GM23338 (cell line): ENCODE results near the gene CHD2. TPM values are rescaled to one million over a fixed set of nuclear protein-coding genes. Genes with fewer than 3 reads are reported as not detected.

Experiments
- ATAC-seq: fragments of 200-7000 bp; cut with Tn5 transposase; 3 replicates; pipeline ENCODE4 v1.9.1; 2020
- DNase-seq: peaks from one replicate; pipeline ENCODE4 v3.0.0-alpha.2; 2015; ENCODE audit warnings: low spot score
- H2AFZ ChIP-seq: fragments of 200-600 bp; sonication (generic); 2 replicates; pipeline ENCODE4 v1.8.0; 2016; ENCODE audit warnings: antibody characterized with exemption, mild to moderate bottlenecking, moderate library complexity
- H3F3A ChIP-seq: fragments of 200-600 bp; sonication (generic); replicated peaks from 2 replicates; pipeline ENCODE4 v1.8.0; 2017; ENCODE audit warnings: antibody characterized with exemption, mixed run types, low read depth
- H3K27ac ChIP-seq: fragments of 200-600 bp; sonication (generic); 2 replicates; pipeline ENCODE4 v1.6.1; 2016; ENCODE audit warnings: low read depth
- H3K27me3 ChIP-seq: fragments of 200-600 bp; sonication (generic); 2 replicates; pipeline ENCODE4 v1.8.0; 2016; ENCODE audit warnings: mild to moderate bottlenecking, mixed run types, moderate library complexity; ENCODE audit not compliant: insufficient read depth
- H3K36me3 ChIP-seq: fragments of 200-600 bp; sonication (generic); 2 replicates; pipeline ENCODE4 v1.8.0; 2016; ENCODE audit warnings: mild to moderate bottlenecking; ENCODE audit not compliant: insufficient read depth
- H3K4me1 ChIP-seq: fragments of 200-600 bp; sonication (generic); 2 replicates; pipeline ENCODE4 v1.8.0; 2016; ENCODE audit warnings: mild to moderate bottlenecking, moderate library complexity; ENCODE audit not compliant: insufficient read depth
- H3K4me2 ChIP-seq: fragments of 200-600 bp; sonication (generic); 2 replicates; pipeline ENCODE4 v1.7.1; 2017; ENCODE audit warnings: mixed run types
- H3K4me3 ChIP-seq: fragments of 200-600 bp; sonication (generic); 2 replicates; pipeline ENCODE4 v1.6.1; 2016; ENCODE audit warnings: mixed run types
- H3K79me2 ChIP-seq: fragments of 200-600 bp; sonication (generic); replicated peaks from 2 replicates; pipeline ENCODE4 v1.8.0; 2017; ENCODE audit warnings: mild to moderate bottlenecking; ENCODE audit not compliant: insufficient read depth
- H3K9me2 ChIP-seq: fragments of 200-600 bp; sonication (generic); 2 replicates; pipeline ENCODE4 v1.8.0; 2017; ENCODE audit not compliant: insufficient read depth
- H4K20me1 ChIP-seq: fragments of 200-600 bp; sonication (generic); replicated peaks from 2 replicates; pipeline ENCODE4 v1.8.0; 2017; ENCODE audit warnings: mild to moderate bottlenecking; ENCODE audit not compliant: insufficient read depth
- H3K27ac Mint-ChIP-seq: 2 replicates; pipeline ENCODE4 v1.8.0; 2020; ENCODE audit warnings: inconsistent platforms, mild to moderate bottlenecking, moderate library complexity, mixed read lengths
- H3K27me3 Mint-ChIP-seq: 3 replicates; pipeline ENCODE4 v1.8.0; 2022; ENCODE audit warnings: low read depth, mild to moderate bottlenecking, moderate library complexity, mixed read lengths, inconsistent platforms; ENCODE audit not compliant: insufficient read depth, poor library complexity
- H3K36me3 Mint-ChIP-seq: 3 replicates; pipeline ENCODE4 v1.8.0; 2021; ENCODE audit warnings: low read depth, mild to moderate bottlenecking, inconsistent platforms, moderate library complexity, mixed read lengths
- H3K4me1 Mint-ChIP-seq: 3 replicates; pipeline ENCODE4 v1.8.0; 2020; ENCODE audit warnings: mild to moderate bottlenecking, inconsistent platforms, mixed read lengths
- H3K4me3 Mint-ChIP-seq: 3 replicates; pipeline ENCODE4 v1.8.0; 2021; ENCODE audit warnings: moderate library complexity, mild to moderate bottlenecking, inconsistent platforms, mixed read lengths
- H3K9me3 Mint-ChIP-seq: 3 replicates; pipeline ENCODE4 v1.8.0; 2020; ENCODE audit warnings: moderate library complexity, mild to moderate bottlenecking, inconsistent platforms, mixed read lengths
- CREB1 ChIP-seq: fragments of 250-450 bp; sonication (Bioruptor Pico); IDR thresholded peaks from 2 replicates; pipeline ENCODE4 v1.5.0; 2020; ENCODE audit warnings: low read depth, mild to moderate bottlenecking, moderate library complexity
- CTCF ChIP-seq, 2 experiments: fragments of 200-600 bp in 1 of 2; sonication (generic) in 1 of 2; conservative IDR thresholded peaks; 2 replicates each; pipeline versions ENCODE4 v1.5.1 to v1.6.1; 2016 to 2017; ENCODE audit warnings: antibody characterized with exemption in 2 of 2, low read depth in 2 of 2, mild to moderate bottlenecking in 2 of 2, moderate library complexity in 1 of 2
- EZH2 ChIP-seq: fragments of 200-600 bp; sonication (generic); IDR thresholded peaks from one replicate; pipeline ENCODE4 v1.8.0; 2017; ENCODE audit warnings: antibody characterized with exemption, mild to moderate bottlenecking, low read depth; ENCODE audit not compliant: unreplicated experiment
- EZH2phosphoT487 ChIP-seq: fragments of 200-600 bp; sonication (generic); IDR thresholded peaks from one replicate; pipeline ENCODE4 v1.8.1; 2018; ENCODE audit warnings: antibody characterized with exemption; ENCODE audit not compliant: unreplicated experiment
- JUNB ChIP-seq: IDR thresholded peaks from one replicate; pipeline ENCODE4 v1.6.1; 2016; ENCODE audit warnings: antibody characterized with exemption; ENCODE audit not compliant: unreplicated experiment
- NANOG ChIP-seq: IDR thresholded peaks from 2 replicates; pipeline ENCODE4 v1.6.1; 2016; ENCODE audit warnings: antibody characterized with exemption, borderline replicate concordance
- POLR2AphosphoS5 ChIP-seq: IDR thresholded peaks from 2 replicates; pipeline ENCODE4 v1.6.1; 2016; ENCODE audit warnings: antibody characterized with exemption, low read depth
- REST ChIP-seq: IDR thresholded peaks from one replicate; pipeline ENCODE4 v1.6.1; 2018; ENCODE audit warnings: antibody characterized with exemption; ENCODE audit not compliant: unreplicated experiment
- STAT1 ChIP-seq: IDR thresholded peaks from one replicate; pipeline ENCODE4 v1.6.1; 2016; ENCODE audit warnings: antibody characterized with exemption; ENCODE audit not compliant: unreplicated experiment
- ZNF114 ChIP-seq: fragments of 250-450 bp; sonication (Bioruptor Pico); IDR thresholded peaks from 2 replicates; pipeline ENCODE4 v1.5.0; 2020; ENCODE audit warnings: mild to moderate bottlenecking, moderate library complexity
- ZNF331 ChIP-seq: fragments of 250-450 bp; sonication (Bioruptor Pico); IDR thresholded peaks from 2 replicates; pipeline ENCODE4 v1.5.0; 2020; ENCODE audit warnings: low read depth, mild to moderate bottlenecking, moderate library complexity
- polyA plus RNA-seq: library from polyadenylated mRNA; unstranded; fragments of >200 nt; fragmentation: Nextera tagmentation; extraction: Ambion mirVana; gene quantifications from 2 replicates; pipeline ENCODE4 v1.2.1, GENCODE V29; 2016
- total RNA-seq: library from RNA; depleted of rRNA; stranded (reverse); fragments of >200 nt; shearing (Covaris generic); gene quantifications from 2 replicates; pipeline ENCODE4 v1.2.3, GENCODE V29; 2014
- TF ChIP-seq, protein P1 (sequence below): IDR thresholded peaks from 2 replicates; pipeline ENCODE4 v1.6.1; 2016; ENCODE audit warnings: antibody characterized with exemption

Gene CHD2
- total and polyA plus RNA-seq, 2 experiments from 2014 or later: 119 to 130 TPM

GRCh38 chr15:92951800-92952457 is 51.8 kb downstream of the CHD2 start:
- TF ChIP-seq EZH2phosphoT487 (no peak), STAT1 (no peak), JUNB (no peak), ZNF114 (no peak), CTCF (conservative IDR thresholded peaks at IDR 0.05; ENCODE audit: low read depth in 2 of 2) (no peak), CREB1 (CRISPR knock-in tag) (no peak), NANOG (no peak), POLR2AphosphoS5 (no peak)
- peaks cover 86% of the 10 kb centered on the region for H3K36me3 ChIP-seq
- Mint-ChIP-seq H3K27ac (peak overlapping the region; percentile 57; the same call in 1 of the 2 replicates), H3K27me3 (peaks cover 4% of the 10 kb centered on the region), H3K4me3 (no peak overlapping the region), H3K36me3 (peaks cover 88% of the 10 kb centered on the region), H3K4me1 (no peaks in the 10 kb centered on the region), H3K9me3 (peaks cover 35% of the 10 kb centered on the region)
- ATAC-seq: no peak
- H3K4me2 ChIP-seq: no peak overlapping the region
- DNase-seq: no peak
- H3K79me2 ChIP-seq: peaks cover 39% of the 10 kb centered on the region
- H3K9me2 ChIP-seq: no peaks in the 10 kb centered on the region
- peak overlapping the region; percentile 65 for H3K27ac ChIP-seq
- no peaks in the 10 kb centered on the region for H3K4me1 ChIP-seq
- no peaks in the 10 kb centered on the region for H3K27me3 ChIP-seq
- H4K20me1 ChIP-seq: peaks cover 8% of the 10 kb centered on the region
- H3K4me3 ChIP-seq: no peak overlapping the region
- H2AFZ ChIP-seq: no peak overlapping the region
- H3F3A ChIP-seq: peaks cover 10% of the 10 kb centered on the region; the same call in 1 of the 2 replicates

GRCh38 chr15:92952458-92952850 is 52.3 kb downstream of the CHD2 start:
- H3K36me3 ChIP-seq: peaks cover 86% of the 10 kb centered on the region
- DNase-seq (no peak), ATAC-seq (no peak; the same call in 2 of the 3 replicates)
- no peak overlapping the region for H2AFZ ChIP-seq
- H3K79me2 ChIP-seq: peaks cover 39% of the 10 kb centered on the region
- H3K4me1 ChIP-seq: no peaks in the 10 kb centered on the region
- no peak overlapping the region for H3K4me3 ChIP-seq
- no peaks in the 10 kb centered on the region for H3K4me1 Mint-ChIP-seq
- H3K27me3 Mint-ChIP-seq: peaks cover 4% of the 10 kb centered on the region
- no peaks in the 10 kb centered on the region for H3K9me2 ChIP-seq
- H3K27ac Mint-ChIP-seq: no peak overlapping the region
- peaks cover 8% of the 10 kb centered on the region for H4K20me1 ChIP-seq
- peaks cover 10% of the 10 kb centered on the region; the same call in 1 of the 2 replicates for H3F3A ChIP-seq
- peaks cover 30% of the 10 kb centered on the region for H3K9me3 Mint-ChIP-seq
- no peaks in the 10 kb centered on the region for H3K27me3 ChIP-seq
- no peak overlapping the region for H3K27ac ChIP-seq
- no peak overlapping the region for H3K4me2 ChIP-seq
- H3K4me3 Mint-ChIP-seq: no peak overlapping the region
- peaks cover 88% of the 10 kb centered on the region for H3K36me3 Mint-ChIP-seq
- TF ChIP-seq, protein P1, sequence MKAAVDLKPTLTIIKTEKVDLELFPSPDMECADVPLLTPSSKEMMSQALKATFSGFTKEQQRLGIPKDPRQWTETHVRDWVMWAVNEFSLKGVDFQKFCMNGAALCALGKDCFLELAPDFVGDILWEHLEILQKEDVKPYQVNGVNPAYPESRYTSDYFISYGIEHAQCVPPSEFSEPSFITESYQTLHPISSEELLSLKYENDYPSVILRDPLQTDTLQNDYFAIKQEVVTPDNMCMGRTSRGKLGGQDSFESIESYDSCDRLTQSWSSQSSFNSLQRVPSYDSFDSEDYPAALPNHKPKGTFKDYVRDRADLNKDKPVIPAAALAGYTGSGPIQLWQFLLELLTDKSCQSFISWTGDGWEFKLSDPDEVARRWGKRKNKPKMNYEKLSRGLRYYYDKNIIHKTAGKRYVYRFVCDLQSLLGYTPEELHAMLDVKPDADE: no peak
- TF ChIP-seq ZNF331 (CRISPR knock-in tag) (no peak), STAT1 (no peak), EZH2phosphoT487 (no peak), CREB1 (CRISPR knock-in tag) (no peak), POLR2AphosphoS5 (no peak), EZH2 (no peak), ZNF114 (no peak), NANOG (no peak), REST (no peak), JUNB (no peak)
